Hippocampal formation (tissue), 2 donors: ENCODE results near the gene NPIPB5.
"Not testable (repeated sequence)": the region's sequence is repeated elsewhere in the genome, so short reads cannot be mapped to it uniquely, and the experiment has no call there.

Experiments used
- DNase-seq, 2 donors: peaks; one replicate each; lab custom pipeline; 2025; lab: John Stamatoyannopoulos, UW

Gene NPIPB5

DNA sequence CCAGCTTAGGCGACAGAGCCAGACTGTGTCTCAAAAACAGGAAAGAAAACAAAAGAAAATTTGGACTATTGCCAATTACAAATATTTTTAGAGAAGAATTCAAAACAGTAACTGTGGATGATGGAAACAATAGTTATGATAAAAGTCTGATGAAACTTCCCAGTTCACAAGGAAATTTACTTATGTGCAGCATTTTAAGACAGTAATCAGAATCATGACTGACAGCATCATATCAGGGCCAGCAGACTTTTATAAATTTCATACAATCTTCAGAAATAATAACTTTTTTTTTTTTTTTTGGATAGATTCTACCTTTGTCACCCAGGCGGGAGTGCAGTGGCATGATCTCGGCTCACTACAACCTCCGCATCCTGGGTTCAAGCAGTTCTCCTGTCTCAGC, at the start of gene NPIPB5:
Gene NPIPB5 (plus strand): TSS at position 301 of the 400 bp plus-strand sequence. CDS start 2,911 bp downstream, outside the sequence.
- DNase-seq, result not testable (repeated sequence)

DNA sequence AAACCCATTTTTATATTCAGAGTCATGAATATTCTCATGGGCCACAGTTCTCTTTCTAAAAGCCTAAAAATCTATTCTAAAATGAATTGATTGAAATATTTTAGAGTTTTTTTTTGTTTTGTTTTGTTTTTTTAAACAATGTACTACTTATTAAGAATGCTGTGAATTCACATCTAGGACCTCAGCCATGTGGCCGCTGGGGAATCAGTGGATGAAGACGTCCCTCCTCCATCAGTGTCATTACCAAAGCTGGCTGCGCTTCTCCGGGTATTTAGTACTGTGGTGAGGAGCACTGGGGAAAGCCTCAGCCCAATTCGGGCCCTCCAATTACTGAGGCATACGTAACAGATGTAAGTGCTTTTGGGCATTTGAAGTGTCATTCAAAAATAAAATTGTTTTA, 41.8 kb upstream of the NPIPB5 start:
- DNase-seq, result not testable (repeated sequence)

- not testable (repeated sequence) for DNase-seq
These were observed 27.3 kb downstream of the NPIPB5 start for GRCh38 chr16:22537996-22538395.

- not testable (repeated sequence) for DNase-seq
These were observed 34.1 kb downstream of the NPIPB5 start for GRCh38 chr16:22544809-22545208.

DNA sequence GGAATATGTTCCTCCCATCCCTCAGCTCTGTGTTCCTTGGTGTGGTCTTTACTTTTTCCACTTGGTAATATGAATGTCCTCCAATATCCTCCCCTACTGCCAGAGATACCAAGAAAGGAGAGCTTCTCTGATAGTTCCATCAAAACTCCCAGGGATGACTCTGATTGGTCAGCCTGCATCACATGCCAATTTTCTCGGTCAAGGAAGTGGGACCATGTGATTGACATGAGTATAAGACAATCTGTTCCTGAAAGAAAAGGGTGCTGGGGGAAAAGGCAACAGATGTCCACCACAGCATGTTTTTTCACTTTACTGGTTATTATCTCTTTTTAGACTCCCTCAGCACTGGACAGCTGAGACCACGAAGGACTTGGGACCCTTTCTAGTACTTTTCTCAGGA, 35.9 kb downstream of the NPIPB5 start:
- not testable (repeated sequence) for DNase-seq

DNA sequence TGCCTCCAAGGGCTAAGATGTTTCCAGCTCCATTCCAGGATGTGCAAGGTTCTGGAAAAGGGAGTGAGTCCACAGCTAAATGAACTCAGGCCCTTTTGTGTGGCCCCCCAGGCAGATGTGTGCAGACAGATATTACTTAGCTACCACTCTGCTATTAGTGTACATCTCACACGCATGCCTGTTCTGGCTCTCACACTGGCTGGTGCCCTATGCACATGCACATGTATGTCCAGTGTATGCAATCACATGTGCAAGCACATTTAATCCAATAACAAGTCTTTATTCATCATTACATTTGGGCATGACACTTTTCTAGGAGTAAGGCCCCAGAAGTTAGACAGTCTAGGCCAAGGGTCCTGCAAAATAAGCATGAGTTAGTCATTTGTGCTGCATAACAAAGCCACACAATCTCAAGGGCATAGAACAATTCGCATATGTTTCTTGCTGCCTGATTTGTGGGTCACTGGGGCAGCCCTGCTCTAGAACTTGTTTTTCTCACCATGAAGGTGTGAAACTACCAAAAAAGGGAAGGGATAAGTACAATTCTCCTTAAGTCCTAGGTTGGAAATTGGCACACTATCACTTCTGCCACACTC, 36.6 kb downstream of the NPIPB5 start:
- not testable (repeated sequence) for DNase-seq

GRCh38 chr16:22549853-22550252, 39.2 kb downstream of the NPIPB5 start:
- DNase-seq, result not testable (repeated sequence)

DNA sequence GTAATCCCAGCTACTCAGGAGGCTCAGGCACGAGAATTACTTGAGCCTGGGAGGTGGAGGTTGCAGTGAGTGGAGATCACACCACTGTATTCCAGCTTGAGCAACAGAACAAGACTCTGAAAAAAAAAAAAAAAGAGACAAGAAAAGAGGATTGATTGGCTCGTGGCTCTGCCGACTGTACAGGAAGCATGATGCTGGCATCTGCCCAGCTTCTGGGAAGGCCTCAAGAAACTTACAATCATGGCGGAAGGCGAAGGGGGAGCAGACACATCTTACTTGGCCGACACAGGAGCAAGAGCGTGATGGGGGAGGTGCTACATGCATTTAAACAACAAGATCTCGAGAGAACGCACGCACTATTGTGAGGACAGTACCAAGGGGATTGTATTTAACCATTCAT, 40.5 kb downstream of the NPIPB5 start:
- not testable (repeated sequence) for DNase-seq

GRCh38 chr16:22551651-22552050, 41.0 kb downstream of the NPIPB5 start:
- not testable (repeated sequence) for DNase-seq

DNA sequence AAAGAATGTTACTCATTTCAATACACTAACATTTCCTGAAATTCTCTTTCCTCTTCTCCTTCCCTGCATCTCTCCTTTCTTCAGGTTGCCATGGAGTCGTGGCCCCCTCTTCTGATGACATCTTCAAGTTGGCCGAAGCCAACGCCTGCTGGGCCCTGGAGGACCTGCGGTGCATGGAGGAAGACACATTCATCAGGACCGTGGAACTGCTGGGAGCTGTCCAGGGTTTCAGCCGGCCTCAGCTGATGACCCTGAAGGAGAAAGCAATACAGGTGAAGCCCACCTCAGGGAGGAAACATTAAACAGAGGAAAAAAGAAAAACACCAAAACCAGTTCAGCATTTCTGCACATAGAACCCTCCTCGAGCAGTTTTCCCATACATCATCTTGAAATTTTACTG, 46.1 kb downstream of the NPIPB5 start:
- not testable (repeated sequence) for DNase-seq
